Measurements from ENCODE around the gene TMC5.

The TMC5 gene

GRCh38 chr16:19463468-19464315 lies 46.0 kb downstream of the TMC5 start:
- DNase-seq: no peak

- DNase-seq: no peak
Measured at GRCh38 chr16:19468300-19468699, 50.6 kb downstream of the TMC5 start.

GRCh38 chr16:19472482-19472881 lies 54.8 kb downstream of the TMC5 start:
- no peak for DNase-seq

GRCh38 chr16:19474617-19475016 lies 56.9 kb downstream of the TMC5 start:
- peak; percentile 13 for DNase-seq

- no peak for DNase-seq
Measured at GRCh38 chr16:19478505-19478904, 60.8 kb downstream of the TMC5 start.

GRCh38 chr16:19479302-19479721 lies 61.6 kb downstream of the TMC5 start:
- DNase-seq: no peak

GRCh38 chr16:19481296-19481695 lies 63.6 kb downstream of the TMC5 start:
- no peak for DNase-seq

- no peak for DNase-seq
Measured at GRCh38 chr16:19481769-19482168, 64.1 kb downstream of the TMC5 start.

GRCh38 chr16:19482291-19482690 lies 64.6 kb downstream of the TMC5 start:
- no peak for DNase-seq

- DNase-seq: no peak
Measured at GRCh38 chr16:19484096-19484495, 66.4 kb downstream of the TMC5 start.

GRCh38 chr16:19485611-19486010 lies 67.9 kb downstream of the TMC5 start:
- DNase-seq: no peak

- DNase-seq: no peak
Measured at GRCh38 chr16:19486051-19486450, 68.4 kb downstream of the TMC5 start.

GRCh38 chr16:19486750-19487325 lies 69.2 kb downstream of the TMC5 start:
- DNase-seq: no peak

GRCh38 chr16:19488213-19488640 lies 70.5 kb downstream of the TMC5 start:
- no peak for DNase-seq

GRCh38 chr16:19490619-19491018 lies 72.9 kb downstream of the TMC5 start:
- DNase-seq: no peak

GRCh38 chr16:19497176-19497575 lies 79.5 kb downstream of the TMC5 start:
- DNase-seq: no peak

GRCh38 chr16:19499006-19499405 lies 81.3 kb downstream of the TMC5 start:
- no peak for DNase-seq

- DNase-seq: no peak
Measured at GRCh38 chr16:19499481-19499880, 81.8 kb downstream of the TMC5 start.

- DNase-seq: peak; percentile 26
Measured at GRCh38 chr16:19502395-19503131, 84.9 kb downstream of the TMC5 start.

- no peak for DNase-seq
Measured at GRCh38 chr16:19503461-19504075, 85.9 kb downstream of the TMC5 start.

- DNase-seq: no peak
Measured at GRCh38 chr16:19505600-19506303, 88.1 kb downstream of the TMC5 start.

- no peak for DNase-seq
Measured at GRCh38 chr16:19506965-19507364, 89.3 kb downstream of the TMC5 start.

- DNase-seq: no peak
Measured at GRCh38 chr16:19507867-19508266, 90.2 kb downstream of the TMC5 start.
